ENCODE measurements around the gene SGCD. TPM values are rescaled to one million over a fixed set of nuclear protein-coding genes. Genes with fewer than 3 reads are reported as not detected.
A peak's percentile ranks its signal among the peaks of the same experiment; 100 is the strongest.

Gene SGCD
- total RNA-seq, 1 experiment from 2014 or later = 0.30 TPM

DNA sequence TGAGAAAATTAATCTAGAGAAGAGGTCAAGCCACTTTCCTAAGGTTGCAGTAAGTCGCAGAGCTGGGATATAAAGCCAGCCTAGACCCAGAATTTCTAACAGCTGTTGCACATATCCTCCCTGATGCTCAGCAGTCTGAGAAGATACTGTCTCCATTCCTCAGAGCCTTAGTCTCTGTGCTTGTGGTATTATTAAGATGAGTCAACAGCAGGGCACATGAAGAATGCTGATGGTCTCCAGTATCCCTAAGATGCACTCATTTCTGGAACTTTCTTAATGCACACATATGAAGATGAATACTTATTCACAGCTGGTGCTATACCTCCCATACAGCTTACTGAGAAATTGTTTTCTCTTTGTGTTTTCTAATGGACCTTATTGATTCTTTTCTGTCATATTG, 32.5 kb downstream of the SGCD start:
- DNase-seq (ENCODE audit: extremely low read depth, low read depth) = no peak

DNA sequence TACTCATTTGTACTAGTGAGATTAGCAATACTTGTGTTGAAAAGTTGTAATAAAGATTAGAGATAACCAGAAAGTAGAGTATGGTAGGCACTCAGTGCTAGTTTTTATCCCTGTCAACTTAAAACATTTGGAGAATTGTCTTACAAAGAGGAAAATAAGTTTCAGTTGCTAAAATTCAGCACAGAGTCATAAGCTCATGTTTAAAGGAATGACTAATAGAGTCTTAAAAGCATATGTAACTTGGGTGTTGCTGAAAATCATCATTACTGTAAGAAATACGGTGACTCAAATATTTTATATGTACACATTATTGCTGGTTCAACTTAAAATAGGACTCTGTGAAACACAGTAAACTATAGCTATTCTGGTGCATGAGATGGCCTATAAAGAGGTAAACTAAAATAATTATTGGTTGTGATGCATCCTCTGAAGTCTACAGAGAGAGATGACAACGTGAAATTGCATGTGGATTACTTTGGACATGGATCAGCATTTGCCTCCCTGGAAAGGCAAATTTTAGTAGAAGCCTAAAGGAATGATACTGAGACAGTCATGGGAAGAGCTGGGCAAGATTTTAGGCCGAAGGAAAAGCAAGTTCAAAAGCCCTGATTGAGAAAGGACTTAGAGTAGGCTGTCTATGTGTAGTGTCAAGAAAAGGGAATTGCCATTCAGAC, 34.6 kb downstream of the SGCD start:
- no peak for DNase-seq (ENCODE audit: extremely low read depth, low read depth)

DNA sequence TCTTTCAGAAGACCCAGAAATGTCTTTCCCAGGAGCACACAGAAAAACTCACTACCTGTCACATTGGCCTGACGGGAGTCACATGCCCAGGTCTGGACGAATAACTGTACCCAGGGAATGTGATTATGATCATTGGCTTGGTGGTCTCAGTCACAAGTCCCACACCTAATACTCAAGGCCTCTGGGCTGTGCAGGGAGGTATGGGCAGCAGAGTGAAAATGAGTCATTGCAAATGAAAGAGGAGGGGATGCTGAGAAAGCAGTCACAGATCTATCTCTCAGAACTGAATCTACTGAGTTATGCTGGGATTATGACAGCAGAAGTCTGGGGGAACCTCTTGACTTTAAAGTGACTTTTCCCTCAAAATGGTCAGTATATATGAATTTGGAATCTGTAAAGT, 36.9 kb downstream of the SGCD start:
- DNase-seq (ENCODE audit: extremely low read depth, low read depth) = no peak

DNA sequence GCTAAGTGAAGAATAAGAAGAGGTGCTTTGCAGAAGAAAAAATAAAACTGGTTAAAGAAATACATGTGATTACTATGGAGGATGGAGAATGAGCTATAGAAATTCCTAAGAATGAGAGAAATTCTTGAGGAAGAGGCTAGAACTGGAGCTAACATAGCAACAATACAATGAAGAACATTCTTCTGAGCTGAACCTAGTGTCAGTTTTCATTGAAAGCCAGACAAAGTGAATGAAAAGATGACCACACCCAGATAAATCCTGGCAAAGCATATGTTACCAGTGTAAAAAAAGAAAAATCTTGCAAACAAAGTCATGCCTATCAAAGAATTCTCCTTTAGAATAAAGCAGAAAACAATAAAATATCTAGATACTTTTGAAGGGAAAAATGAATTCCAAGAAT, 39.6 kb downstream of the SGCD start:
- no peak for DNase-seq (ENCODE audit: extremely low read depth, low read depth)

DNA sequence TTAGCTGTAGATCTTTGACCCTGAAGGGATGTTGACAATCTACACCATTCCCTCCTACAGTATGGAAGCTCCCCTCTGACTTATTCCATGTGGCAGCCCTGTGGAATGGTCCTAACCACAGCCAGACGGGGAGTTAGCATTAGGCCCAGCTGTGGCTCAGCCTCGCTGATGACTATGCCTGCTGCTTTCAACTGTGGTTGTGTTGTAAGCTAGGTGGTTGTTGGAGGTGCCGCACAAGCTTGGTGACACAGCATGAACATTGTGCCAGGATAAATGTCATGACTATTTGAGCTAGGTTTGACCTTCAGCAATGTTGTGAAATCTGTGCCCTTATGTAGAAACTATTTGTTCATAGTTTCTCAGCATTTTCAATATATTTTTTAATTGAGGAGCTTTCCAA, 40.6 kb downstream of the SGCD start:
- peak; percentile 5 for DNase-seq (ENCODE audit: extremely low read depth, low read depth)

DNA sequence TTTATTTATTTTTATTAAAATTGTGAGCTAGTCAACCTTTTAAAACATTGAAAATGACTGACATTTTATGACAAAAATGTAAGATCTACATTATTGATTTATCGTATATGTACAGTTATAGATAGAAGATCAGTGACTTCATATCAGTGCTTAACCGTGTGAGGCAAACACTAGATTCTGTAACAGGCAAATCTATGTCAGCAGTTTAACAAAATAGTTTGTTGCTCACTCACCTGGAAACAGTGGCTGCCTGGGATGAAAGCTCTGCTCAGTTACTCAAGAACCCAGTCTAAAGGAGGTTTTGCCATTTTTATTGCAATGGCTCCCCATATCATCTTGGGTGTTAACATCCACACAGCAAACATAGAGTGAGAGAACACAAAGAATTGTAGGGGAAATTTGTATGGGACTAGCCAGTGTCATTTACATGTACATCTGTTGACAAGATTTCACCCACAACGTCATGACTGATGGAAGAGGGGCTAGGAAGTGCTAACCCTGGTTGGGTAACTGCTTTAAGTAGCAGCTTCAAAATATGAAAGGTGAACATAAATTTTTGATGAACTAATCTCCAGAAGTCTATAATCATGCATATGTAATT, 49.0 kb downstream of the SGCD start:
- no peak for DNase-seq (ENCODE audit: extremely low read depth, low read depth)

DNA sequence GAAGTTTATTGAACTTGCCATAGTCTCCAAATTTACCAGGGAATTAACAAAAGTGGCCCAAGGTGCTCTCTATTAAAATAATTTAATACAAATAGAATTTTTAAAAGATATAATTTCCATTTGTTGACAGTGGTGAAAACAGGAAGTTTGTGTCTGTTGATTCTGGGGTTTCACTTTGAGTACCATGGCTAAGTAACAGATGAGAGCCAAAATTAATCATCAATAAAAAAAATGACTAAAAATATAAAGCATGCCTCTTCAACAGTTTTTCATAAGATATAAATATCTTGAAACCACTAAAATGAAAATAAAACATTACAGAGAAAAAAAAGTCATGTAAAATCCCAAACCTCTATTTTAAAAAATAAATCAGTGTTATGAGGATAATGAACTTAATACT, 49.8 kb downstream of the SGCD start:
- DNase-seq (ENCODE audit: extremely low read depth, low read depth) = no peak

DNA sequence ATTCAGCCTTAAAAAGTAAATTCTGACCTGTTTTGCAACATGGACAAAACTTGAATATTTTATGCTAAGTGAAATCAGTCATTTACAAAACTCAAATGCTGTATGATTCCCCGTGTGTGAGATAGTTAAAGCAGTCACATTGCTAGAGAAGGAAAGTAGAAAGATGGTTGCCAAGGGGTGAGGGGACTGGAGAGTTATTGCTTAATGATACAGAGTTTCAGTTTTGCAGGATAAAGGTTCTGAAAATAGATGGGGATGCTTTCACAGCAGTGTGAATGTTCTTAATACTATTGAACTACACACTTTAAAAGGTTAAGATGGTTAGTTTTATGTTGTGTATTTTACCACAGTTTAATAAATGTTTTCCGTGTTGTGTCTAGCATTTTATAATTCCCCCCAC, 51.2 kb downstream of the SGCD start:
- no peak for DNase-seq (ENCODE audit: extremely low read depth, low read depth)

DNA sequence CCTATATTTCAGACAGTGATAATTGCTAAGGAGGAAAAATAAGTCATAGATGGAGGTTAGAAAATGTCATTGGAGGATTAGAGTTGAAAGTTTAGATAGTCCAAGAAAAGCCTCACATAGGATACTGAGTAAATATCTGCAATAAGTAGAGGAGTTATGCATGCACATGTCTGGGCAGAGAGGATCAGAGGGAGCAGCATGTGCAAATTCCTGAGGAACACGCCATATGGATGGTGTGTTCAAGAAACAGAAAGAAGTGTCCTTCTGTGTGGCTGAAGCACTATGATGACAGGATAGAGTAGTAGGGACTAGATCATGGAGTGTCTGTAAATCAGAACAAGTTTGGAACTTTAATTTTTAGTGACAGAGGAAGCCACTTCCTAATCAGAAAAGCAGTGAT, 52.2 kb downstream of the SGCD start:
- no peak for DNase-seq (ENCODE audit: extremely low read depth, low read depth)

DNA sequence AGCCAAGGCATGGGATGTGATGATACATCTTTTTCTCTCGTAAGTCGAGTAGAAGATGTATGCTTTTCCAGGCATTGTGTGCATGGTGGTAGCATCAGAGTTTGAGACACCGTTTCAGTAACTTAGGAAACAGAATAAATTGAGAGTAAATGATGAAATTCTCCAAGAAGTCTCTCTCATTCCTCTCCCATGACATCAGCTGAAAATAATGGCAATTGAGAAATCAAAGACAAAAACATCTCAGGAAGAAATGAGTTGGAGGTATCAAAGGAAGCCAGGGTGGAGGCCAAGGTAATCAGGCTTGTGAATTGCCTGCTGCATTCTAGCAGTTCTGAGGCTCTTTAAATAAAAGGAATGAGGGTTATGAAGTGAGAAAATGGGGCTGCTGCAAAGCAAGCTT, 53.9 kb downstream of the SGCD start:
- no peak for DNase-seq (ENCODE audit: extremely low read depth, low read depth)

DNA sequence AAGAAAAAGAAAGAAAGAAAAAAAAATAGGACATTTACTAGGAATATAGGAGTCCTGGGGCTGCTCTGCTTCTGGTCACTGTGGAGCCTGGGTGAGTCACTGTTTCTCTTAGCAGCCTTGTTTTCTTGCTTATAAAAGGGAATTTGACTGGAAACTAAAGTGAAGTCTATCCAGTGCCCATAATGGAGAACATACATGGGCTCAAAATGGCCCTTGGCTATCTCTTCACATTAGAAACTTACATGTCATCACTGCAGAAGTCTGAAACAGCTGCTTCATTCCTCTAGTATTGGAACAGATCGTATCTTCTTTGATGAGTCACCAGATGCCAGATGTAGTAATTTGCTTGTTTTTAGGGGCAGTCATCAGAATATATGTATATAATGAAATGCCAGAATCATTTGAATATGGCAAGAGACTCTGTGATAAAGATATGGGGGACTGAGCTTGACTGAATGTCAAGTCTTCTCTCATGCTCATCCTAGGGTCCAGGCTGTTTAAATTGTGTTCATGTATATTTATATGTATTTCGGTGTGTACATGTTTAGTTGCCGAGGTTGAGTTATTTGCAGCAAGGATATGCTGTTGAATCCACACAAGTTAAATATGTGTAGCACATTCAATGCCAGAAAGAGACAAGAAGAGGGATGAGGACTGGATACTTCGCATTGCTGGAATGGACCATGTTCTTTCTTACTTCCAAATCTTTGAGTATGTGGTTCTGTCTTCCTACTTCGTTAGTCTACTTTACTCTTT, 56.7 kb downstream of the SGCD start:
- DNase-seq (ENCODE audit: extremely low read depth, low read depth) = no peak

DNA sequence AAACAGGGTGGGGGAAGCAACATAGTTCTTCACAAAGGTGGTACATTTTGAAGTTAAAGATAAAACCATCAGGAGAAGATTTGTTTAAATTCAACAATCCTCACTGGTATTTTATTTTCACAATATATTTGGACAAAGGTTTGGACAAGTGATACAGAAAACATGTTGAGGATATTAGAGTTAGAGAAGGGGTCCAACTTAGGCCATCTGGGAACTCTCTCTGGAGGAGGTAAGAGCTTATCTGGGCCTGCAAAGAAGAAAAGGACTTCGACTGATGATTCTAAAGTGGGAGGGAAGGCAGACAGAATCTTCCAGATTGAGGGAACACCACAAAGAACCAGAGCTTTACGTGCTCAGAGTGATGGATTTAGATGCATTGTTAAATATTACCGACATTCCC, 58.5 kb downstream of the SGCD start:
- no peak for DNase-seq (ENCODE audit: extremely low read depth, low read depth)

DNA sequence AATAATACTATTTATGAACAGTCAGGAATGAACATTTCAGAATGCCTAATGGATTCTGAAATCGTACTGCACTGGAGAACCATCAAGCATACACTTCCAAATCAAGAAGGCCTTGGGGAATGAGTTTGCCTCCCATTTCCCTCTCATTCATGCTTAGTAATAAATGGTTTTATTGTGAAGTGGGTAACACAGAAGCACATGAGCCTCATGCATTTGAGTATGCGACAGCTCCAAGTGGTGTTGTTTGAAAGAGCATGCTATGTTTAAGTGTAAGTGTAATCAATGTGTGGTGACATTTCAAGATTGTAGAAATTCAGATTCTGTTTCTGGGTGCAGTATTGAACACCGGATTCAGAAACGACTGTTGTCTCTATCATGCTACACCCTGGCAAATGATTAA, 60.0 kb downstream of the SGCD start:
- DNase-seq (ENCODE audit: extremely low read depth, low read depth) = no peak

DNA sequence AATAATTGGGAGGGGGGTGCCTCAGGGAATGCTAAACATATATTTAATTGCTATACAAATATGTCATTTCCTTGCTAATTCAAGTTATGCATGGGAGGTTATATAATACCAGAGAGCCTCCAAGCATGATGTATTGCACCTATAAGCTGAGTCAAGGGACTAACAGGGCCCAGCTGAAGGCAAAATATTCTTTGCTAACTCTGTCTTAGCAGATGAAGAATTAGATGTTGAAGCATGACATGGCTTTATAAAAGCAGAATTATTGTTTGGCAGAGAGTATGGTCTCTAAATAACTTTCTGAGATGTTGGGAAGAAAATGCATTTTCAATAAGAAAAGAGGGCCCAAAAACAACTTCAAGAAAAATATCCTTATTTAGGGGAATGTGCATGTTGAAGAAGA, 60.4 kb downstream of the SGCD start:
- DNase-seq (ENCODE audit: extremely low read depth, low read depth) = no peak

DNA sequence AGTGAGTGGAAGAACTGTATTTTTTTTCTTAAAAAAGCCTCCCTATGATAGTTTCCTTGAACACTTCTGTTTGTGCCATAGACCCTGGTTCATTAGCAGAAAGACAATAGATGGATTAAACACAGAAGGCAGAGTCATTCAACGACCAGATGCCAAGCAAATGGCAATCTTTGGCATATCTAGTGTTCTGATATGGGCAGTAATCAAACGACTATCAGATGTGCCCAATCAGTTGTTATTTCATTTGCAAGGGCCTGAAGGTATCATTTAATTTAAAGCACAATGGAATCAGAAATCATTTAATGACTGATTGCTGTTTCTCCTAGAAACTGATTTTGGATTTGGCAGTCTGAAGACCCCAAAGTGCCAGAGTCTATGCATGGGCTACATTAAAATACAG, 61.3 kb downstream of the SGCD start:
- DNase-seq (ENCODE audit: extremely low read depth, low read depth) = no peak

DNA sequence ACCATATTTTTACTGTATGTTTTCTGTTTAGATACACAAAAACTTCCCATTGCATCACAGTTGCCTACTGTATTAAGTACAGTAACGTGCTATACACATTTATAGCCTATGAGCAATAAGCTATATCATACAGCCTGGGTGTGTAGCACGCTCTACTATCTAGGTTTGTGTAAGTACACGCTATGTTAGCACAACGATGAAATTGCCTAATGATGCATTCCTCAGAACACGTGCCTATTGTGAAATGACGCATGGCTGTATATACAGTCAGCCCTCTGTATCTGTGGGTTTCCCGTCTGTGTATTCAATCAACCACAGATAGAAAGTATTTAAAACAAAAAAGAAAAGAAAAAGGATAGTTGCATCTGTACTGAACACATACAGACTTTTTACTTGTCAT, 64.2 kb downstream of the SGCD start:
- DNase-seq (ENCODE audit: extremely low read depth, low read depth) = peak; percentile 53

DNA sequence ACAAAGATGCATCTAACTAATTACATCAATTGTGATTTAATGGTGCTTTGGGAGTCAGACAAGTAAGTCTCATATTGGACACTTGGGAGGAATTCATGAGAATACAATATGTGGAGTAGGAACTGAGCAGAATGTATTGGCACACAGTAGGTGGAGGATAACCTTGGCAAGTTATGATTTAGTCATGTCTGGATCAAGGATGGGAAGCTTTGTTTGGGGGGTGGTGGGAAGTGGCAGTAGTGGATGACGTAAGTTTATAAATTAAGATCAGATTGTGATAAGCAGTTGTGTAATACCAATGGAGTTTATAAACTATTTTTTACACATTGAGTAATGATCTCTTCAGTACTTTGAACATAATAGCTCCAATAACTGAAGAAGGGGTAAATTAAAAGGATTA, 67.0 kb downstream of the SGCD start:
- DNase-seq (ENCODE audit: extremely low read depth, low read depth) = no peak

DNA sequence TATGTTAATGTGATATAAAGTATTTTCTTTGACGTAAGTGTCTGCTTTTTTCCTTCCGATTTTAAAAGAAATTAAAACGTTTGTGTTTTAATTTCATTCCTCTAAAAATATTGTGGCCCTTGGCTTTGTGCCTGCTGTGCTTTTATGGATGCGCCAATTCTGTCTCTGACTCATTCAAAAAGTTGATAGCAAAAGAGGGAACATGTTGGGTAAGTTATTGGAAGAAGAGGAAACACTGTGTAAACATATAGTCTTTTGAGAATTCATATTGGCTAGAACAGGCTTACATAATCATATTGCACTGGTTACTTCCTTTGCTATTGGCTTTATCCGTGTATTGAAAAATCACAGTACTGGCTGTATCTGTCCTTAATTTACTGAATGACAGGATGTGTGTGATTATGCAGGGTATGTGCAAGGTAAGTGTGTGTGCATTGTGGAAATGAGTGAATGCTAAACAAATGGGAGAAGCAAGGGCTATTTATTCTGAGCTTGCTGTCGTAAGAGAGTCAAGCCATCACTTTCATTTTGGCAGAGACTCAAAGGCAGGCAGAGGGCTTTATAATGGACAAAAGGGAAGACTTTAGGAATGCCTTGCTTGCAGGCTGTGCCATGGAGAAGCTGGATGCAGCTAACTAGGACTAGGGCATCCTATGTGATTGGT, 67.8 kb downstream of the SGCD start:
- no peak for DNase-seq (ENCODE audit: extremely low read depth, low read depth)

DNA sequence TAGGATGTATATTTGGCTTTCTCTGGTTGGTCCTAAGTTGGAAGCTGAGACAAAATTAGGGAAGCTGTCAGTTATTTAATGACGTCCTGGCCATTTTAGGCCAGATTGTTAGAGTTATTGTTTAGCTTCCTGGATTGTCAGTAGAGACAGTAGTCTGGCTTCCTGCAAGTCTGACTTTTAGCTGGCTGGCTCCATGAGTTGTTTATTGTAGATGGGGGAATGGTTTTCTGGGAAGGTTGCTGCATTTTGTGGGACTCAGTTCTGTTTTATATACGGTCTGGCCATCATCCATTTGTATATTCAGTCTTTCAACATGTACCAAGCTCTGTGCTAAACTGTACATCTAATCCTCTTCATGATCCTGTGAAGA, 68.3 kb downstream of the SGCD start:
- DNase-seq (ENCODE audit: extremely low read depth, low read depth) = no peak

DNA sequence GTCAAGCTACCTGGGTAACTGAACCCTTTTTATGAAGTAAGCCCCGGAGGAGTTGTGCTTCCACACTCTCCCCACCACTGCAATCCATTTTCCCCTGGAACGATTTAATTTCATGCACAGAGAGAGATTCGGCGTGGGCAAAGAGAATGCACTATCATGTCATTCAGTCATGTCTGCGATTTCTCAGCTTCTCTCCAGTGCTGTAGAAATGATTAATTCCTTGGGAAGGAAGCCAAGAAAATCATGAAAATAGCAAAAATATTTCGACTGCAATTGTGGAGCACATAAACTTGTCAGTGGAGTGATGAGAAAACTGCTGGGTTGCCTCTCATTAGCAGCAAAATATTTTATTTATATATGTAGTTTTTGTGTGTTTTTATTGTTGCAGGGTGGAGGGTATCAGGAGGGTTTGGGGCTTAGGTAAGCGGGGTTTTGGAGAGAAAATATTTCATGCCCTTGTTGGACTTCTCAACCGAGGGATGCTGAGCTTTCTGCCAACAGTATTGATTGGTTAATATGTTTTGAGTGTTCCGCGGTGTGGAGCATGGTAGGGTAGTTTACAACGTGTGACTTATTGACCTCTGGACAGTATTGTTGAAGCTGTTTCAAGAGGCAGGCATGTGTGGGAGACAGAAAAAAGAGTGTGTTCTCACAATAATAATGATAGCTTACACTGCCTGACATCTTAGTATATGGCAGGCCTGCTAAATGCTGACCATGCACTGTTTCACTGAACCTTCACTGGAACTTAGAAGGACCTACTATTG, 69.3 kb downstream of the SGCD start:
- DNase-seq (ENCODE audit: extremely low read depth, low read depth) = no peak

DNA sequence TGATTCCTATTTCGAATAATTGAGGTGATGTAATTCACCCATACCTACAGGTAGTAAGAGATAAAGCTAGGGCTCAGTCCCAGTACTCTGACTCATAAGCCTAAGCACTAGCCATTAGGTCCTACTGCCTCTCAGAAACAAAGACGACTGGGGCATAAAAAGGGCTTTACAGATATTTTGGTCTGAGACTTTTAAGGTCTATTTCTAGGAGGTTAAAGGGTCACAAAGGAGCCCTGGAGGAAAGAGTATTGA, 69.8 kb downstream of the SGCD start:
- DNase-seq (ENCODE audit: extremely low read depth, low read depth) = no peak

Data from NCI-H460 (cell line).